BE2C (cell line): ENCODE results near the gene TBC1D22A.

Experiments
- DNase-seq: peaks from one replicate; pipeline ENCODE4 v3.0.0-alpha.2; 2020
- H3K27me3 ChIP-seq: fragments of 250-450 bp; sonication (Bioruptor Pico); 2 replicates; pipeline ENCODE4 v1.5.1; 2020; ENCODE audit warnings: mild to moderate bottlenecking
- H3K36me3 ChIP-seq: fragments of 250-450 bp; sonication (Bioruptor Pico); 2 replicates; pipeline ENCODE4 v1.5.1; 2020; ENCODE audit warnings: mild to moderate bottlenecking
- H3K4me1 ChIP-seq: fragments of 250-450 bp; sonication (Bioruptor Pico); 2 replicates; pipeline ENCODE4 v1.5.1; 2020
- H3K4me3 ChIP-seq: 2 replicates; pipeline ENCODE4 v1.5.1; 2011; ENCODE audit warnings: low read depth, low read length
- H3K9me3 ChIP-seq: fragments of 250-450 bp; sonication (Bioruptor Pico); 2 replicates; pipeline ENCODE4 v1.5.1; 2020
- CTCF ChIP-seq: IDR thresholded peaks from 2 replicates; pipeline ENCODE4 v1.5.1; 2012; ENCODE audit warnings: mild to moderate bottlenecking, low read depth, low read length

TBC1D22A gene

GRCh38 chr22:47218671-47219070 lies 456.2 kb downstream of the TBC1D22A start:
- H3K4me1 ChIP-seq: no peaks in the 10 kb centered on the region
- no peak for TF ChIP-seq CTCF
- H3K4me3 ChIP-seq: no peak overlapping the region
- no peaks in the 10 kb centered on the region for H3K36me3 ChIP-seq
- no peaks in the 10 kb centered on the region for H3K27me3 ChIP-seq
- H3K9me3 ChIP-seq: no peaks in the 10 kb centered on the region
- DNase-seq: no peak

- DNase-seq: no peak
- no peak overlapping the region for H3K4me3 ChIP-seq
- no peaks in the 10 kb centered on the region for H3K9me3 ChIP-seq
- H3K4me1 ChIP-seq: no peaks in the 10 kb centered on the region
- no peaks in the 10 kb centered on the region for H3K36me3 ChIP-seq
- no peaks in the 10 kb centered on the region for H3K27me3 ChIP-seq
- no peak for TF ChIP-seq CTCF
These were observed 457.3 kb downstream of the TBC1D22A start for GRCh38 chr22:47219789-47220188.

GRCh38 chr22:47220752-47221151 lies 458.3 kb downstream of the TBC1D22A start:
- DNase-seq: no peak
- Histone ChIP-seq H3K27me3 (no peaks in the 10 kb centered on the region), H3K4me3 (no peak overlapping the region), H3K4me1 (no peaks in the 10 kb centered on the region), H3K9me3 (no peaks in the 10 kb centered on the region), H3K36me3 (no peaks in the 10 kb centered on the region)
- TF ChIP-seq CTCF: no peak

- DNase-seq: no peak
- no peaks in the 10 kb centered on the region for H3K9me3 ChIP-seq
These were observed 459.6 kb downstream of the TBC1D22A start for GRCh38 chr22:47221840-47222615.

More at GRCh38 chr22:47221840-47222615, 459.6 kb downstream of the TBC1D22A start:
- Histone ChIP-seq H3K4me3 (no peak overlapping the region), H3K36me3 (no peaks in the 10 kb centered on the region), H3K4me1 (no peaks in the 10 kb centered on the region), H3K27me3 (no peaks in the 10 kb centered on the region)
- TF ChIP-seq CTCF: no peak
